ENCODE results near the gene FLRT1.

Gene FLRT1

GRCh38 chr11:64084146-64084950, 48.6 kb downstream of the FLRT1 start:
- DNase-seq (ENCODE audit: low spot score) (no peak), FAIRE-seq (no peak)

- FAIRE-seq: no peak
- DNase-seq (ENCODE audit: low spot score): no peak
Measured at GRCh38 chr11:64084951-64085710, 49.4 kb downstream of the FLRT1 start.
